Measurements from ENCODE around the gene PCBP3. TPM values are rescaled to one million over a fixed set of nuclear protein-coding genes. Genes with fewer than 3 reads are reported as not detected.
"Not testable (repeated sequence)": the region's sequence is repeated elsewhere in the genome, so short reads cannot be mapped to it uniquely, and the experiment has no call there.

The PCBP3 gene
- total RNA-seq, 1 experiment from 2014 or later: not detected

- intact Hi-C loops (cut with micrococcal nuclease; ENCODE audit: unreplicated experiment): no loop called here
- in situ Hi-C loops (cut with HindIII; ENCODE audit: low pct_unique_long_range_greater_than_20kb, low sequenced_read_pairs): no loop called here
- no peak overlapping the region for H3K27ac ChIP-seq (ENCODE audit: low read length)
- no TSS peak for BruUV-seq (replicated peaks)
- peaks cover 5% of the 10 kb centered on the region for H3K27me3 ChIP-seq (ENCODE audit: control insufficient read depth, insufficient read depth, low read length)
- no peaks in the 10 kb centered on the region for H3K9me3 ChIP-seq (ENCODE audit: control insufficient read depth, insufficient read depth, low read depth, low read length)
- POLR2A ChIA-PET: no interaction called here
- no peak for DNase-seq (ENCODE audit: low read depth, low spot score)
- H3K36me3 ChIP-seq (ENCODE audit: control insufficient read depth, insufficient read depth, low read length): no peaks in the 10 kb centered on the region; the same call in 1 of the 2 replicates
- CTCF ChIA-PET: no interaction called here
- no peak for TF ChIP-seq POLR2AphosphoS5 (IDR thresholded peaks at IDR 0.05; ENCODE audit: low read depth, low read length)
- no peak for TF ChIP-seq TCF7L2 (IDR thresholded peaks at IDR 0.05; ENCODE audit: low read depth, low read length)
- TF ChIP-seq CTCF (IDR thresholded peaks at IDR 0.05): no peak
- no peak for TF ChIP-seq REST (IDR thresholded peaks at IDR 0.05; ENCODE audit: insufficient read depth in 1 of 2, low read depth in 2 of 2, low read length in 1 of 2)
- TF ChIP-seq SIN3A (IDR thresholded peaks at IDR 0.05; ENCODE audit: borderline replicate concordance, insufficient read depth, low read depth, low read length): no peak
- H3K4me3 ChIP-seq (ENCODE audit: low read depth in 2 of 2, low read length in 2 of 2): no peak overlapping the region
- no peaks in the 10 kb centered on the region for H3K4me1 ChIP-seq (ENCODE audit: control insufficient read depth, insufficient read depth, low read length)
- no peak for ATAC-seq
Measured at GRCh38 chr21:45655124-45655523, 11.6 kb downstream of the PCBP3 start.

GRCh38 chr21:45656114-45656513 is 12.6 kb downstream of the PCBP3 start:
- POLR2A ChIA-PET; ATAC-seq; H3K36me3 ChIP-seq (ENCODE audit: control insufficient read depth, insufficient read depth, low read length); H3K4me1 ChIP-seq (ENCODE audit: control insufficient read depth, insufficient read depth, low read length); H3K27me3 ChIP-seq (ENCODE audit: control insufficient read depth, insufficient read depth, low read length); BruUV-seq (replicated peaks); H3K9me3 ChIP-seq (ENCODE audit: control insufficient read depth, insufficient read depth, low read depth, low read length); in situ Hi-C loops (cut with HindIII; ENCODE audit: low pct_unique_long_range_greater_than_20kb, low sequenced_read_pairs); CTCF ChIA-PET; DNase-seq (ENCODE audit: low read depth, low spot score); intact Hi-C loops (cut with micrococcal nuclease; ENCODE audit: unreplicated experiment); H3K27ac ChIP-seq (ENCODE audit: low read length); H3K4me3 ChIP-seq (ENCODE audit: low read depth in 2 of 2, low read length in 2 of 2): not testable (repeated sequence)

GRCh38 chr21:45661913-45662622 is 18.5 kb downstream of the PCBP3 start:
- DNase-seq (ENCODE audit: low read depth, low spot score); H3K4me3 ChIP-seq (ENCODE audit: low read depth in 2 of 2, low read length in 2 of 2); intact Hi-C loops (cut with micrococcal nuclease; ENCODE audit: unreplicated experiment); H3K9me3 ChIP-seq (ENCODE audit: control insufficient read depth, insufficient read depth, low read depth, low read length); ATAC-seq; POLR2A ChIA-PET; H3K4me1 ChIP-seq (ENCODE audit: control insufficient read depth, insufficient read depth, low read length); CTCF ChIA-PET; in situ Hi-C loops (cut with HindIII; ENCODE audit: low pct_unique_long_range_greater_than_20kb, low sequenced_read_pairs); H3K27ac ChIP-seq (ENCODE audit: low read length); H3K27me3 ChIP-seq (ENCODE audit: control insufficient read depth, insufficient read depth, low read length); H3K36me3 ChIP-seq (ENCODE audit: control insufficient read depth, insufficient read depth, low read length); BruUV-seq (replicated peaks): not testable (repeated sequence)

GRCh38 chr21:45662623-45663245 is 19.2 kb downstream of the PCBP3 start:
- DNase-seq (ENCODE audit: low read depth, low spot score); H3K27me3 ChIP-seq (ENCODE audit: control insufficient read depth, insufficient read depth, low read length); H3K4me3 ChIP-seq (ENCODE audit: low read depth in 2 of 2, low read length in 2 of 2); CTCF ChIA-PET; in situ Hi-C loops (cut with HindIII; ENCODE audit: low pct_unique_long_range_greater_than_20kb, low sequenced_read_pairs); POLR2A ChIA-PET; H3K4me1 ChIP-seq (ENCODE audit: control insufficient read depth, insufficient read depth, low read length); H3K9me3 ChIP-seq (ENCODE audit: control insufficient read depth, insufficient read depth, low read depth, low read length); BruUV-seq (replicated peaks); H3K27ac ChIP-seq (ENCODE audit: low read length); ATAC-seq; intact Hi-C loops (cut with micrococcal nuclease; ENCODE audit: unreplicated experiment); H3K36me3 ChIP-seq (ENCODE audit: control insufficient read depth, insufficient read depth, low read length): not testable (repeated sequence)

Measured in Panc1 (cell line).